HepG2 (cell line): ENCODE data around the gene TAF11L11. TPM values are rescaled to one million over a fixed set of nuclear protein-coding genes. Genes with fewer than 3 reads are reported as not detected.
"Not testable (repeated sequence)": the region's sequence is repeated elsewhere in the genome, so short reads cannot be mapped to it uniquely, and the experiment has no call there.

Experiments
- ATAC-seq: fragments of 200-7000 bp; cut with Tn5 transposase; 3 replicates; pipeline ENCODE4 v1.9.1; 2020; ENCODE audit warnings: mild to moderate bottlenecking, moderate library complexity
- BruUV-seq: library from RNA; stranded (reverse); fragments of 400-500 nt; replicated peaks from 2 replicates; lab custom pipeline; 2021; lab: Mats Ljungman, UMichigan
- CTCF ChIA-PET: fragments of 300-600 bp; formaldehyde crosslinking; extraction: SDS; loops from one replicate; lab custom pipeline; 2021; ENCODE audit warnings: low total read pairs, inconsistent platforms, low intra/inter-chr PET ratio; lab: Yijun Ruan, JAX
- POLR2A ChIA-PET: fragments of 350-600 bp; sonication (Branson Sonifier 250); formaldehyde crosslinking; loops from one replicate; lab custom pipeline; 2020; ENCODE audit warnings: antibody characterized with exemption, inconsistent platforms; lab: Yijun Ruan, JAX
- DNase-seq: peaks from one replicate; pipeline ENCODE4 v3.0.0-alpha.2; 2015; ENCODE audit warnings: low spot score
- FAIRE-seq: peaks from 3 replicates; lab custom pipeline; 2011; peaks lifted over from hg19 to GRCh38; lab: Jason Lieb, UNC
- H2AFZ ChIP-seq: one replicate; pipeline ENCODE4 v1.6.1; 2011; ENCODE audit warnings: low read length, inconsistent platforms
- H3K27ac ChIP-seq: fragments of 300-600 bp; 3 replicates; pipeline ENCODE4 v1.8.0; 2011; ENCODE audit warnings: mixed run types, mild to moderate bottlenecking, mixed read lengths, low read length, inconsistent platforms; ENCODE audit not compliant: insufficient read depth; ENCODE audit errors: extremely low read length
- H3K27me3 ChIP-seq, 2 experiments: fragments of 200-600 bp in 1 of 2; 2 replicates in 1 of 2; 3 replicates in 1 of 2; pipeline versions ENCODE4 v1.6.0 to v1.8.0; 2011; ENCODE audit warnings: low read length in 2 of 2, mild to moderate bottlenecking in 2 of 2, moderate library complexity in 2 of 2, inconsistent platforms in 1 of 2; ENCODE audit not compliant: insufficient read depth in 2 of 2, control insufficient read depth in 1 of 2
- H3K36me3 ChIP-seq, 2 experiments: fragments of 200-600 bp in 1 of 2; replicated peaks in 1 of 2; 2 replicates in 1 of 2; 3 replicates in 1 of 2; pipeline versions ENCODE4 v1.5.1 to v1.8.0; 2011; ENCODE audit warnings: low read length in 2 of 2, inconsistent platforms in 1 of 2; ENCODE audit not compliant: insufficient read depth in 2 of 2, control insufficient read depth in 1 of 2
- H3K4me1 ChIP-seq: 2 replicates; pipeline ENCODE4 v1.5.1; 2012; ENCODE audit warnings: low read length, inconsistent platforms; ENCODE audit not compliant: insufficient read depth
- H3K4me2 ChIP-seq: 2 replicates; pipeline ENCODE4 v1.6.0; 2011; ENCODE audit warnings: low read depth, low read length, inconsistent platforms
- H3K4me3 ChIP-seq, 3 experiments: fragments of 200-600 bp in 1 of 3; sonication (generic), shearing (Covaris generic) in 1 of 3; replicated peaks in 1 of 3; 2 replicates each; pipeline ENCODE4 v1.5.1; 2011 to 2016; ENCODE audit warnings: low read length in 3 of 3, inconsistent platforms in 2 of 3, low read depth in 2 of 3, mild to moderate bottlenecking in 2 of 3, control low read depth in 1 of 3, mixed read lengths in 1 of 3; ENCODE audit not compliant: insufficient read depth in 1 of 3
- H3K79me2 ChIP-seq: one replicate; pipeline ENCODE4 v1.6.1; 2011; ENCODE audit warnings: low read length, inconsistent platforms; ENCODE audit not compliant: insufficient read depth
- H3K9ac ChIP-seq: 2 replicates; pipeline ENCODE4 v1.6.0; 2011; ENCODE audit warnings: mild to moderate bottlenecking, low read depth, low read length, inconsistent platforms; ENCODE audit not compliant: insufficient read depth
- H3K9me3 ChIP-seq: 2 replicates; pipeline ENCODE4 v1.5.1; 2012; ENCODE audit warnings: mild to moderate bottlenecking, low read length
- H4K20me1 ChIP-seq: 2 replicates; pipeline ENCODE4 v1.6.0; 2011; ENCODE audit warnings: inconsistent platforms, mild to moderate bottlenecking, low read length, moderate library complexity; ENCODE audit not compliant: insufficient read depth
- ERF ChIP-seq: IDR thresholded peaks from 2 replicates; pipeline ENCODE4 v1.6.1; 2018; ENCODE audit warnings: missing biosample characterization, missing genetic modification reagents
- MYNN ChIP-seq: sonication (generic); formaldehyde crosslinking; IDR thresholded peaks from 2 replicates; pipeline ENCODE4 v1.4.0; 2020; ENCODE audit warnings: mild to moderate bottlenecking, low read depth, missing genetic modification reagents
- RBM39 ChIP-seq: fragments of 200-400 bp; formaldehyde crosslinking; IDR thresholded peaks from one replicate; pipeline ENCODE4 v1.6.1; 2018; ENCODE audit warnings: antibody characterized with exemption, mild to moderate bottlenecking, low read depth, low read length; ENCODE audit not compliant: poor library complexity, severe bottlenecking
- REPIN1 ChIP-seq: sonication (generic); formaldehyde crosslinking; IDR thresholded peaks from 2 replicates; pipeline ENCODE4 v1.8.0; 2022; ENCODE audit warnings: missing genetic modification reagents, low read depth, mild to moderate bottlenecking, borderline replicate concordance
- ZBTB40 ChIP-seq, 2 experiments: fragments of 450-650 bp in 1 of 2; sonication (generic) in 1 of 2; formaldehyde crosslinking in 1 of 2; IDR thresholded peaks; 2 replicates each; pipeline versions ENCODE4 v1.6.1 to v1.8.0; 2016 to 2022; ENCODE audit warnings: antibody characterized with exemption in 1 of 2, mild to moderate bottlenecking in 1 of 2, missing genetic modification reagents in 1 of 2
- ZNF605 ChIP-seq: sonication (generic); formaldehyde crosslinking; IDR thresholded peaks from 2 replicates; pipeline ENCODE4 v1.8.0; 2022; ENCODE audit warnings: mild to moderate bottlenecking, missing genetic modification reagents
- ZNF737 ChIP-seq: sonication (generic); formaldehyde crosslinking; IDR thresholded peaks from 2 replicates; pipeline ENCODE4 v1.5.0; 2020; ENCODE audit warnings: missing genetic modification reagents, mild to moderate bottlenecking, borderline replicate concordance
- WGBS: methylation state at CpG from one replicate; pipeline ENCODE4 v1.1.6; 2017; ENCODE audit warnings: low lambda C conversion rate; 5-methylcytosine and 5-hydroxymethylcytosine counted together
- in situ Hi-C: cut with HindIII; loops from 2 replicates; pipeline ENCODE4 v1.10.0; 2017; ENCODE audit warnings: low pct_unique_long_range_greater_than_20kb; ENCODE audit not compliant: extremely low pct_ligation_motif_present
- intact Hi-C: fragments of 100-400 bp; cut with micrococcal nuclease; formaldehyde crosslinking; loops from one replicate; pipeline ENCODE4 v1.10.0; 2022; ENCODE audit not compliant: unreplicated experiment
- polyA plus RNA-seq, 8 experiments: library from polyadenylated mRNA; depleted of rRNA in 3 of 8; stranded (reverse) in 7 of 8; unstranded in 1 of 8; fragments of >200 nt; fragmentation: Illumina TruSeq in 4 of 8; extraction: Trizol in 4 of 8; gene quantifications; 2 replicates each; pipeline versions ENCODE4 v1.2.1 to v1.2.3, GENCODE V29; 2011 to 2016; ENCODE audit warnings: low read depth in 4 of 8, missing spikeins in 1 of 8, mixed read lengths in 1 of 8; ENCODE audit not compliant: insufficient read depth in 1 of 8
- total RNA-seq, 5 experiments: library from RNA; depleted of rRNA; stranded (reverse); fragments of >200 nt; fragmentation: Illumina TruSeq; extraction: Trizol; gene quantifications; 2 replicates each; pipeline ENCODE4 v1.2.3, GENCODE V29; 2016; ENCODE audit warnings: low read depth in 1 of 5

TAF11L11 gene
- total and polyA plus RNA-seq, 2 of the 13 experiments (the other 11 are each of a cell fraction or from before 2014, with no cell fraction given) = not detected

GRCh38 chr5:17631788-17632187, 27.8 kb downstream of the TAF11L11 start, which contains the start of gene TAF11L13:
Gene TAF11L13, plus strand, starts transcription at chr5:17632088.
- H3K36me3 ChIP-seq, ATAC-seq, H2AFZ ChIP-seq, POLR2A ChIA-PET, H4K20me1 ChIP-seq, H3K27ac ChIP-seq, H3K27me3 ChIP-seq, FAIRE-seq, H3K9me3 ChIP-seq, CTCF ChIA-PET, H3K4me1 ChIP-seq, in situ Hi-C loops, H3K4me2 ChIP-seq, DNase-seq, BruUV-seq, H3K79me2 ChIP-seq, H3K4me3 ChIP-seq, H3K9ac ChIP-seq, intact Hi-C loops: not testable (repeated sequence)
- 35% methylated on average over 7 of the region's 12 CpGs for WGBS

DNA sequence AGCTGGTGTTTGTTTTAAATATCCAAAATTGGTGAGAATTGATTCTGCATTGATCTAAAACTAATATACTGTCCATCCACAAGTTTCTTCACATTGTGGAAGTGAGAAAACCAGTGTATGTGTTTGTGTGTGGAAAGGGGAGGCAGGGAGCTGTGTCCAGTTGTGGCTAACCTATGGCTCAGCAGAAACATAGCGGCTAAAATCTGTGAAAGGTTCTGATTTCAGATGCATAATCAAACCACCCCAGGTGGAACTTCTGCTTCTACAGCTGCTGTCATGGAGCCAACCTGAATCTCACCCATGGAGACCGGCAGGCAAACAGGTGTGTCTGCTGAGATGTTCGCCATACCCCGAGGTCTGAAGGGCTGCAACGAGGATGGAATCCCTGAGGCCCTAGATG, 30.2 kb downstream of the TAF11L11 start, which contains the start of gene TAF11L14:
TAF11L14 (plus strand) TSS at position 301 of the 400 bp plus-strand sequence.
- Histone ChIP-seq H3K9ac (no peak within 1 kb of the TSS), H3K27me3 (no peaks in the 10 kb centered on the region), H3K36me3 (no peaks in the 10 kb centered on the region), H3K27ac (no peak within 1 kb of the TSS), H3K9me3 (0 out of 2 replicates have a peak, but pooled peaks cover 5% of the 10 kb centered on the region), H3K79me2 (no peaks in the 10 kb centered on the region), H2AFZ (no peak within 1 kb of the TSS), H3K4me1 (no peaks in the 10 kb centered on the region), H3K4me2 (no peak within 1 kb of the TSS), H3K4me3 (no peak within 1 kb of the TSS), H4K20me1 (no peaks in the 10 kb centered on the region)
- no TSS peak for BruUV-seq
- no peak for ATAC-seq
- no peak for DNase-seq
- POLR2A ChIA-PET = no interaction called here
- 4% methylated on average over 5 of the region's 5 CpGs for WGBS
- FAIRE-seq = no peak
- intact Hi-C loops = no loop called here
- CTCF ChIA-PET = no interaction called here
- in situ Hi-C loops = no loop called here
- TF ChIP-seq RBM39 = no peak
- TF ChIP-seq ZNF737 (CRISPR knock-in tag) = no peak
- TF ChIP-seq MYNN (CRISPR knock-in tag) = no peak
- TF ChIP-seq ZNF605 (CRISPR knock-in tag) = no peak
- no peak for TF ChIP-seq REPIN1 (CRISPR knock-in tag)
- TF ChIP-seq ERF = no peak
- no peak for TF ChIP-seq ZBTB40 (IDR thresholded peaks at IDR 0.05)
- TF ChIP-seq ZBTB40 (CRISPR knock-in tag; IDR thresholded peaks at IDR 0.05) = no peak
